Lower leg skin (tissue), 4 donors: Measurements from ENCODE around the gene TSPAN15. TPM values are rescaled to one million over a fixed set of nuclear protein-coding genes. Genes with fewer than 3 reads are reported as not detected.

Experiments used
- DNase-seq, 2 donors: peaks; one replicate each; pipeline ENCODE4 v3.0.0-alpha.2; 2019; ENCODE audit warnings: low spot score in 2 of 2
- H3K4me3 ChIP-seq: fragments of 200-600 bp; sonication (generic); 2 replicates; pipeline ENCODE4 v1.5.1; 2017; ENCODE audit warnings: mild to moderate bottlenecking, low read depth; ENCODE audit not compliant: poor library complexity, severe bottlenecking
- CTCF ChIP-seq, 3 donors: fragments of 450-650 bp; IDR thresholded peaks; one replicate each; pipeline ENCODE4 v1.5.1; 2016; ENCODE audit warnings: antibody characterized with exemption in 3 of 3, mild to moderate bottlenecking in 3 of 3, moderate library complexity in 2 of 3
- POLR2A ChIP-seq, 2 donors: fragments of 450-650 bp; IDR thresholded peaks; one replicate each; pipeline ENCODE4 v1.6.1; 2016 to 2017; ENCODE audit warnings: antibody characterized with exemption in 2 of 2, mild to moderate bottlenecking in 1 of 2, moderate library complexity in 1 of 2
- WGBS, 2 donors: methylation state at CpG; one replicate each; pipeline ENCODE4 v1.1.5; 2018; 5-methylcytosine and 5-hydroxymethylcytosine counted together
- intact Hi-C: fragments of 100-400 bp; cut with DNase I; formaldehyde crosslinking; loops from one replicate; pipeline ENCODE4 v1.15.0; 2023; ENCODE audit warnings: low total_unique reads
- total RNA-seq, 4 donors: library from RNA; depleted of rRNA; stranded (reverse); fragments of >200 nt; gene quantifications; one replicate each; pipeline ENCODE4 v1.1.0, GENCODE V29; 2016

TSPAN15 gene
- total RNA-seq, 4 donors from 2014 or later, result 5.9 to 47.7 (median 13.0) TPM

- no peak for DNase-seq
- intact Hi-C loops, result no loop called here
- WGBS, 2 donors, result 75 to 80% methylated on average over 8 of the region's 8 CpGs
- TF ChIP-seq POLR2A (IDR thresholded peaks at IDR 0.05) (no peak), CTCF (IDR thresholded peaks at IDR 0.05) (no peak)
- no peak overlapping the region for H3K4me3 ChIP-seq
These were observed 19.5 kb downstream of the TSPAN15 start for GRCh38 chr10:69470463-69471384.

GRCh38 chr10:69472142-69472541 is 20.9 kb downstream of the TSPAN15 start:
- DNase-seq, result no peak
- 92 to 95% methylated on average over 4 of the region's 4 CpGs for WGBS, 2 donors
- TF ChIP-seq POLR2A (IDR thresholded peaks at IDR 0.05), result no peak
- no peak for TF ChIP-seq CTCF (IDR thresholded peaks at IDR 0.05)
- H3K4me3 ChIP-seq, result no peak overlapping the region
- intact Hi-C loops, result no loop called here

GRCh38 chr10:69472544-69472943 is 21.3 kb downstream of the TSPAN15 start:
- intact Hi-C loops, result no loop called here
- no peak for DNase-seq
- TF ChIP-seq CTCF (IDR thresholded peaks at IDR 0.05), result no peak
- no peak for TF ChIP-seq POLR2A (IDR thresholded peaks at IDR 0.05)
- 54 to 57% methylated on average over 4 of the region's 4 CpGs for WGBS, 2 donors
- no peak overlapping the region for H3K4me3 ChIP-seq

- DNase-seq, result no peak
- no peak overlapping the region for H3K4me3 ChIP-seq
- intact Hi-C loops, result no loop called here
- no peak for TF ChIP-seq CTCF (IDR thresholded peaks at IDR 0.05)
- no peak for TF ChIP-seq POLR2A (IDR thresholded peaks at IDR 0.05)
- WGBS, 2 donors, result 63 to 64% methylated on average over 10 of the region's 10 CpGs
These were observed 22.2 kb downstream of the TSPAN15 start for GRCh38 chr10:69473304-69473990.

- intact Hi-C loops, result no loop called here
- TF ChIP-seq CTCF (IDR thresholded peaks at IDR 0.05) (no peak), POLR2A (IDR thresholded peaks at IDR 0.05) (no peak)
- WGBS, 2 donors, result 45 to 59% methylated on average over 9 of the region's 9 CpGs
- no peak overlapping the region for H3K4me3 ChIP-seq
- DNase-seq, result no peak
These were observed 23.6 kb downstream of the TSPAN15 start for GRCh38 chr10:69474742-69475432.
